Astrocyte of the cerebellum (primary cell): ENCODE measurements around the gene TMBIM1.
"Not testable (repeated sequence)": the region's sequence is repeated elsewhere in the genome, so short reads cannot be mapped to it uniquely, and the experiment has no call there.

Experiments
- DNase-seq: peaks from one replicate; pipeline ENCODE4 v3.0.0-alpha.2; 2011; ENCODE audit warnings: low read depth
- H3K4me3 ChIP-seq: 2 replicates; pipeline ENCODE4 v1.5.1; 2011; ENCODE audit warnings: mild to moderate bottlenecking, low read depth, low read length, moderate library complexity
- CTCF ChIP-seq: IDR thresholded peaks from 2 replicates; pipeline ENCODE4 v1.5.1; 2012; ENCODE audit warnings: low read length, low read depth, moderate library complexity, mild to moderate bottlenecking; ENCODE audit errors: missing control alignments
- in situ Hi-C: cut with HindIII; loops from 2 replicates; pipeline ENCODE4 v1.10.0; 2017; ENCODE audit warnings: low sequenced_read_pairs

TMBIM1 gene

DNA sequence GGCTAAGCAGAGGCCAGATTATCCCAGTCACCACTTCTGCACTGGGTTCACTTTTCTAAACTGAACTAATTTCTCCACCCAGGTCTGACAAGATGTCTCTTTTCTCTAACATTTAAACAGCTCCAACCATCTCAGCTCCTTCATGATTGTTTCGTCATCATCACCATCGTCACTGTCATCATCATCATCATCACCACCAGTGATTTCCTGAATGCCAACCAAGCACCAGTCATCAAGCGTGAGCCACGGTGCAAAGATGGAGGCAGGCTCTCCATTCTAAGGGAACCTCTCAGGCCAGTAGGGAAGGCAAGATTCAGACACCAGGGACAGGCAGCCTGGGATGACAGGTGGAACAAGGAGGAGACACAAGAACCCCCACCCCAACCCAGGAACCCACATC lies 25.5 kb upstream of the TMBIM1 start:
- no peak overlapping the region for H3K4me3 ChIP-seq
- in situ Hi-C loops: no loop called here
- no peak for TF ChIP-seq CTCF
- no peak for DNase-seq

GRCh38 chr2:218317303-218317630 lies 25.0 kb upstream of the TMBIM1 start:
- no peak for DNase-seq
- in situ Hi-C loops: no loop called here

GRCh38 chr2:218315397-218315796 lies 23.1 kb upstream of the TMBIM1 start:
- in situ Hi-C loops: no loop called here
- no peak overlapping the region for H3K4me3 ChIP-seq
- no peak for DNase-seq
- TF ChIP-seq CTCF: no peak

More at GRCh38 chr2:218317303-218317630, 25.0 kb upstream of the TMBIM1 start:
- no peak overlapping the region for H3K4me3 ChIP-seq
- no peak for TF ChIP-seq CTCF

DNA sequence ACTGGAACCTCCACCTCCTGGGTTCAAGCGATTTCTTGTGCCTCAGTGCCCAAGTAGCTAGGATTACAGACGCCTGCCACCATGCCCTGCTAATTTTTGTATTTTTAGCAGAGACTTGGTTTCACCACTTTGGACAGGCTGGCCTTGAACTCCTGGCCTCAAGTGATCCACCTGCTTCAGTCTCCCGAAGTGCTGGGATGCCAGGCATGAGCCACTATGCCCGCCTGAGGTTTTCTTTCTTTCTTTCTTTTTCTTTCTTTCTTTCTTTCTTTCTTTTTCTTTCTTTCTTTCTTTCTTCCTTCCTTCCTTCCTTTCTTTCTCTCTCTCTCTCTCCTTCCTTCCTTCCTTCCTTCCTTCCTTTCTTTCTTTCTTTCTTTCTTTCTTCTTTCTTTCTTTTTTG lies 22.5 kb upstream of the TMBIM1 start:
- H3K4me3 ChIP-seq, DNase-seq, in situ Hi-C loops: not testable (repeated sequence)

DNA sequence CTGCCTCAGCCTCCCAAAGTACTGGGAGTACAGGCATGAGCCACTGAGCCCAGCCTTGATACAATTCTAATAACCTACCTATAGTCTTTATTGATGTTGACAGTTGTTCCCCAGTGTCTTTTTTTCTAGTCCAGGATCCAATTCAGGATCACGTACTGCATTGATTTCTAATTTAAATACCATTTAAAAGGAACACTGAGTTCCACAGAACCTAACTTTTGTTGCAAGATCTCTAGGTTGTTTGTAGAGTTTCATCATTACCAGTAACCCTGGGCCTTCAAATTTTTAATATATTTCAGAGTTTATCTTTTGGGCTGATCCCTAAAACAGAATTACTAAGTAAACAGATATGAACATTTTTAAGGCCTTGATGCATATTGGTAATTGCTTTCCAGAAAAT lies 21.1 kb upstream of the TMBIM1 start:
- in situ Hi-C loops: no loop called here
- TF ChIP-seq CTCF: no peak
- DNase-seq: no peak
- H3K4me3 ChIP-seq: no peak overlapping the region

DNA sequence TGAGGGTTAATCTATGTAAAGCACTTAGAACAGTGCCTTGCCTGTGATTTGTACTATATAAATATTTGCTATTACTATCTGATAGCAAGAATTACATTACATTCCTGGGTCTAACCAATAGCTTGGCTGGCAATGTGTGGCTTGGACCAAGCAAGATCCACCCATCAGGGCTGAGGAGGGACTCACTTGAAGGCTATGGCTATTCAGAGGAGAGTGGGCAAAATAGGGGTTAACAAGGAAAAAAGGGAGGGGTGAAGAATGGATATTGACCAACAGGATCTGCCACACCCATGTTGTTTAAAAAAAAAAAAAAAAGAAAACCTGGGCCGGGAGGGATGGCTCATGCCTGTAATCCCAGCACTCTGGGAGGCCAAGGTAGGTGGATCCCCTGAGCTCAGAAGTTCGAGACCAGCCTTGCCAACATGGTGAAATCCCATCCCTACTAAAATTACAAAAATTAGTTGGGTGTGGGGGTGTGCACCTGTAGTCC lies 20.0 kb upstream of the TMBIM1 start:
- DNase-seq: no peak
- TF ChIP-seq CTCF: no peak
- H3K4me3 ChIP-seq: no peak overlapping the region
- in situ Hi-C loops: no loop called here

DNA sequence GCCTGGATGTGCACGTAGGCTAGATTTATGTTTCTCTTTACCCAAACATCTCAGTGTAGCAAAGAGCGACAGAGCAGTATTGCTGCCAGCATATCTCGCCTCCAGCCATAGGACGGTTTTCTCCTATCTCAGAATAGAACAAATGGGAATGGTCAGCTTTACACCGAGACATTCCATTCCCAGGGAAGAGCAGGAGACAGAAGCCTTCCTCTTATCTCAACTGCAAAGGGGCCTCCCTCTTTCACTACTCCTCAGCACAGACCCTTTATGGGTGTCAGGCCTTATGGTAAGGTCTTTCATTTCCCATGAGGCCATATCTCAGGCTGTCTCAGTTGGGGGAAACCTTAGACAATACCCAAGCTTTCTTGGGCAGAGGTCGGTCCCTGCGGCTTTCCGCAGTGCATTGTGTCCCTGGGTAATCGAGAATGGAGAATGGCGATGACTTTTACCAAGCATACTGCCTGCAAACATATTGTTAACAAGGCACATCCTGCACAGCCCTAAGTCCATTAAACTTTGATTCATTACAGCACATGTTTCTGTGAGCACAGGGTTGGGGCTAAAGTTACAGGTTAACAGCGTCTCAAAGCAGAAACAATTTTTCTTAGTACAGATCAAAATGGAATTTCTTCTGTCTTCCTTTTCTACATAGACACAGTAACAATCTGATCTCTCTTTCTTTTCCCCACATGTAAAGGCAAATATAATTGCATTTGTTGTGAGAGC lies 19.4 kb upstream of the TMBIM1 start:
- in situ Hi-C loops, DNase-seq, H3K4me3 ChIP-seq: not testable (repeated sequence)

DNA sequence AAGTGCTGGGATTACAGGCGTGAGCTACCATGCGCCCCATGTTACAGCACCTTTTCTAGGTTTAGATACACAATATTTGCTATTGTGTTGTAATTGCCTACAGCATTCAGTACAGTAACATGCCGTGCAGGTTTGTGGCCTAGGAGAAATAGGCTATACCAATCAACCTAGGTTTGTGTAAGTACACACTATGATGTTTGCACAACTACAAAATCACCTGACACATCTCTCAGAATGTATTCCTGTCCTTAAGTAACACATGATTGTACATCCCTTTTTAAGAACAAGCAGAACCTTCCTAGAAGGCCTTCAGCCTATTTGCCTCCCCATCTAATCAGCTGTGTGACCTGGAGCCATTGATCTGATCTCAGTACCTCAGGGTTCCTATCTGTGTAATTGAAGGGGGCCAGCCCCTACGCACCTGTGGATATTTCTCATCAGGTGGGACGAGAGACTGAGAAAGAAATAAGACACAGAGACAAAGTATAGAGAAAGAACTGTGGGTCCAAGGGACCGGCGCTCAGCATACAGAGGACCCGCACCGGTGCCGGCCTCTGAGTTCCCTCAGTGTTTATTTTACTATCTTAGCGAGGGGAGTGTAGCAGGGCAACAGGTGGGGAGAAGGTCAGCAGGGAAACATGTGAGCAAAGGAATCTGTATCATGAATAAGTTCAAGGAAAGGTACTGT lies 18.7 kb upstream of the TMBIM1 start:
- TF ChIP-seq CTCF: no peak
- no peak for DNase-seq
- no peak overlapping the region for H3K4me3 ChIP-seq
- in situ Hi-C loops: no loop called here
